ENCODE measurements around the gene IER3. TPM values are rescaled to one million over a fixed set of nuclear protein-coding genes. Genes with fewer than 3 reads are reported as not detected.
"Not testable (repeated sequence)": the region's sequence is repeated elsewhere in the genome, so short reads cannot be mapped to it uniquely, and the experiment has no call there.

IER3 gene
- total and polyA plus RNA-seq, 2 of the 13 experiments (the other 11 are each of a cell fraction or from before 2014, with no cell fraction given) = 51.1 to 131 TPM

DNA sequence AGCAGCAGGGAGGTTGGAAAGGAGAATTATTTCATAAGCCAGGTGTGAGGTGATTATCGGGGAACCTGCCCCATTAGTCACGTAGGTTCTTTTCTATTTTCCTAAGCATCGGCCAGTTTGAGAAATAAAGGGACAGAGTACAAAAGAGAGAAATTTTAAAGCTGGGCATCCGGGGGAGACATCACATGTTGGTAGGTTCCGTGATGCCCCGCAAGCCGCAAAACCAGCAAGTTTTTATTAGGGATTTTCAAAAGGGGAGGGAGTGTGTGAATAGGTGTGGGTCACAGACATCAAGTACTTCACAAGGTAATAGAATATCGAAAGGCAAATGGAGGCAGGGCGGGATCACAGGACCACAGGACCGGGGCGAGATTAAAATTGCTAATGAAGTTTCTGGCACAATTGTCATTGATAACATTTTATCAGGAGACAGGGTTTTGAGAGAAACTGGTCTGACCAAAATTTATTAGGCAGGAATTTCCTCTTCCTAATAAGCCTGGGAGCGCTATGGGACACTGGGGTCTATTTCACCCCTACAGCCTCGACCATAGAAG lies 20.2 kb upstream of the IER3 start (continued):
- TF ChIP-seq NONO (IDR thresholded peaks at IDR 0.05); TCF12 (IDR thresholded peaks at IDR 0.05); GABPA (IDR thresholded peaks at IDR 0.05; ENCODE audit: low read depth, low read length): not testable (repeated sequence)
- 0 out of 2 replicates have a peak, but pooled peaks have one; percentile 2 for TF ChIP-seq NONO (CRISPR knock-in tag; conservative IDR thresholded peaks at IDR 0.05)
- peak; percentile 87 for TF ChIP-seq SATB2 (CRISPR knock-in tag; IDR thresholded peaks at IDR 0.05)
- peak; percentile 3; the same call in 1 of the 2 replicates for TF ChIP-seq FOSL2 (CRISPR knock-in tag; IDR thresholded peaks at IDR 0.05)
- TF ChIP-seq, protein P1, sequence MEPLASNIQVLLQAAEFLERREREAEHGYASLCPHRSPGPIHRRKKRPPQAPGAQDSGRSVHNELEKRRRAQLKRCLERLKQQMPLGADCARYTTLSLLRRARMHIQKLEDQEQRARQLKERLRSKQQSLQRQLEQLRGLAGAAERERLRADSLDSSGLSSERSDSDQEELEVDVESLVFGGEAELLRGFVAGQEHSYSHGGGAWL (CRISPR knock-in tag; IDR thresholded peaks at IDR 0.05) = peak; percentile 38; the same call in 1 of the 2 replicates
- TF ChIP-seq, protein P2, sequence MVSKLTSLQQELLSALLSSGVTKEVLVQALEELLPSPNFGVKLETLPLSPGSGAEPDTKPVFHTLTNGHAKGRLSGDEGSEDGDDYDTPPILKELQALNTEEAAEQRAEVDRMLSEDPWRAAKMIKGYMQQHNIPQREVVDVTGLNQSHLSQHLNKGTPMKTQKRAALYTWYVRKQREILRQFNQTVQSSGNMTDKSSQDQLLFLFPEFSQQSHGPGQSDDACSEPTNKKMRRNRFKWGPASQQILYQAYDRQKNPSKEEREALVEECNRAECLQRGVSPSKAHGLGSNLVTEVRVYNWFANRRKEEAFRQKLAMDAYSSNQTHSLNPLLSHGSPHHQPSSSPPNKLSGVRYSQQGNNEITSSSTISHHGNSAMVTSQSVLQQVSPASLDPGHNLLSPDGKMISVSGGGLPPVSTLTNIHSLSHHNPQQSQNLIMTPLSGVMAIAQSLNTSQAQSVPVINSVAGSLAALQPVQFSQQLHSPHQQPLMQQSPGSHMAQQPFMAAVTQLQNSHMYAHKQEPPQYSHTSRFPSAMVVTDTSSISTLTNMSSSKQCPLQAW (CRISPR knock-in tag; IDR thresholded peaks at IDR 0.05) = 0 out of 2 replicates have a peak, but pooled peaks have one; percentile 5
- peak; percentile 24 for TF ChIP-seq IKZF4 (CRISPR knock-in tag; IDR thresholded peaks at IDR 0.05; ENCODE audit: borderline replicate concordance, low read depth, not compliant biosample characterization)
- peak; percentile 55; the same call in 1 of the 2 replicates for TF ChIP-seq ZNF317 (CRISPR knock-in tag; IDR thresholded peaks at IDR 0.05)
- TF ChIP-seq TCF12 (CRISPR knock-in tag; IDR thresholded peaks at IDR 0.05) = peak; percentile 88; the same call in 1 of the 2 replicates
- TF ChIP-seq GABPA (CRISPR knock-in tag; IDR thresholded peaks at IDR 0.05; ENCODE audit: low read depth) = peak; percentile 51; the same call in 1 of the 2 replicates
- TF ChIP-seq ZSCAN29 (CRISPR knock-in tag; conservative IDR thresholded peaks at IDR 0.05) = peak; percentile 36; the same call in 1 of the 2 replicates
- TF ChIP-seq ZNF431 (CRISPR knock-in tag; IDR thresholded peaks at IDR 0.05; ENCODE audit: borderline replicate concordance, low read depth) = 0 out of 2 replicates have a peak, but pooled peaks have one; percentile 40
- 0 out of 2 replicates have a peak, but pooled peaks have one; percentile 1 for TF ChIP-seq NFATC3 (CRISPR knock-in tag; IDR thresholded peaks at IDR 0.05)
